Stimulated activated CD4-positive, alpha-beta T cell treated with anti-CD3 and anti-CD28 coated beads, Interleukin-1b, Interleukin-23, amount 100 ng/mL, for 4 hours (primary cell): Measurements from ENCODE around the gene C12orf60.

Experiments
- DNase-seq, 2 donors: peaks; one replicate each; pipeline ENCODE4 v3.0.0-alpha.2; 2020; ENCODE audit warnings: low read depth in 2 of 2

Gene C12orf60

DNA sequence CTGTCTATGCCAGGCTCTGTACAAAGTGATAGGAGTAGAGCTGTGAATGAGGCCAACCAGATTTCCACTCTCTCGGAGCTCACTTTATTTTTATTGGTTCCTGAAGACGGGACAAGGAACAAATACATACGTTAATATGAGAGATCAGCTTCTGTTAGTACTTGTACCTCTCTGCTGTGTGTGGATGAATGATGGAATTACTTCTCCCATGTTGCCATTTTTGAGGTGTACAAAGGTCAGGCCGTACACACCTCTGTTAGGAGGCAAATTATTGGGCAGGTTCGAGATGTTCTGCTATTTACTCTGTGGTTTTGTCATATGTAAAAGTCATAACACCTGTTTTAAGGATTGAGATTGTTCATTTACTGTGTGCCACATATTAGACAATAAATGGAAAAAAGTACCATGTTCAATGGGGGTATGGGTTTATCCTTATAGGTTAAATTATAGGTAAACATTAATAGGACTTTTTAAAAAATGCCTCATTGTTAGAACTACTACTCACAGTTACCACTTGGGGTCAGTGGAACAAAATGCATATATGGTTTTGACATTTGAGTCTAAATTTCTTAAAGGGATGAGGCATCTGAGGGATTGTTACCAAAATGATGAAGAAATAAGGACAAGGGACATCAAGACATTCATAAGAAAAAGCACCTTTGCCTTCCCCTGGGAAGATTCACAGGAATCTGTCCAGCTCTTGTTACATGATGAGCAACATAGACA lies 27.1 kb upstream of the C12orf60 start:
- no peak for DNase-seq

DNA sequence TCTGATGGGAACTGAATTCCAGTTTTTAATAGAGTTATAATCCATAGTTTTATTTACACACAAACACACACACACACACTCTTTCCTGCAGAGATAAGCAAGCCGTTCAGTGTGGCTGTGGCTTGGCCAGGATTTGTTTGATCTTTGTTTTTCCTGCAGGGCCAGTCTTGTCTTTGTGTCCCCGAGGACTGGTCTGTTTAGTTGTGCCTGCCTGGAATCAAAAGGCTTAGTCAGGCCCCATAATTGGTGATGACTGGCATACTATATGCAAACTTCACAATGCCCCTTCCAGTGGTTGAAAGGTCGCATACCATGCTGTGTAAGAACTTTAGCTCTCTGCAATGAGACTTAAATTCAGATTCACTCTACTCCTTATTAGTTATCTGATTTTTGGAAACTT lies 26.2 kb upstream of the C12orf60 start:
- DNase-seq: no peak

DNA sequence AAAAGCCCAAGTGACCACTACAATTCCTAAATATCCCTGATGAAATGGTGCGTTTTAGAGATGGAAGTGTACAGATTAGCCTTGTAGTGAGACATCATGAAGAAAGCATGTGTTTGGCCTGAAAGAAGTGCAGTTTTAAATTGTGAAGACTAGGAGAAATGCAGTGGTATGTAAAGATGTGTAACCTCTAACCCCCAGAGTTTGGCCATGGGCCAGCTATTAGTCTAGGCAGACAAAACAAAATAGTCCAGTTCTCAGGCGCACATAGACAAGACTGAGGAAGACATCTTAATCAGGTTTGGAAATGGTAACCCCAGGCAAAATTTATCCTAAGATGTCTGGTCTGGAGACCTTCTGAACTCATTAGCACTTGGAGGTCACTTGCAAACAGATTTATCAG lies 23.6 kb upstream of the C12orf60 start:
- DNase-seq: no peak

DNA sequence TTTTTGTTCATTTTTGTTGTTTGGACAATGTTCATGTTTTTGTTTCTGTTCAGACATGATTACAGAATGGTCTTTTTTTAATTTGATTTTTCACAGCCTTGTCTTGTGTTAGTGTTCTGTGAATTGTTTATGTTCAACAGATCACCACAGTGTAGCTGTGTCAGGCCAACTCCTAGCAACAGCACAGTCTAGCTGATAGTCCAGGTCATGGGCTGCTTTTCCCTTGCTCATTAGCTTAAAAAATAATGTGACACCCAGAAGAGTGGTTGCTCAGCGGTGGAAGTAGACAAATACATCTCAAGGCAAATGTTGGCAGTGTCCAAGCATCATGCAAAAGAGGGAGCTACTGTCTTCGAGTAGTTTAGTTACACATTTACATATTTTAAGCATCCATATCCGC lies 22.6 kb upstream of the C12orf60 start:
- no peak for DNase-seq

DNA sequence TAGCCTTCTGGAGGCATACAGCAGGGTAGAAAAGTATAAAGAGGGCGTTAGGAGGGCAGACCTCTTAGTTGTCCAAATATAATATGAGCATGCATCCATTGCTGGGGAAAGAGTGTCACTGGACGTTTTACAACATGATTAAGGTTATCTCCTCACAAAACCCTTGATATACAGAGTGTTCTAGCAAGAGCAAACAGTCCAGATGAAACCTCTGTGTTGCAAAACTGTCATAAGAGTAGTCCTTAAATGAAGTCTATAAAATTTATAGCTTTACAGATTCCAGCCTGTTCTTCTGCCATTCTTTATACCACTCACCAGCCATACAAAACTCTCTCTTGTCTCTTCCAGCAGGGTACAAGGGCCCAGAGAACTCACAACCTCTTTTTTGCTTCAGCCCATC lies 21.9 kb upstream of the C12orf60 start:
- no peak for DNase-seq

DNA sequence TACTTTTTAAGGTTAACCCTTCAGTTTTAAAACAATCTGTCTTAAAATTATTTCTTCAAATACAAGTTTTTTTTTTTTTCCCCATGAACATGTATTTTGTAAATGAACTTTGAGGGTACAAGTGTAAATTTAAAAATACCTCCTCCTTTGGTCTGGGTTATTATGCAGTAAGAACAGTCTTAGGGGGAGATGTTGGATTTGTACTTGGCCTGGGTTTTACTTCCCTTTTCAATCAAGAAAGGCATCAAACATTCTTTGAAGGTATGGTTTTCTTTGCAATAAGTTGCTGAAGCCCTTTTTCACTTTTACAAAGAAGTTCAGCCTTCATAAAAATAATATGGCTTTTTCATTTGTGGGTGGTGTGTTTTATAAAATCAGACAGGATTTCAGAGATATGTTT lies 20.7 kb upstream of the C12orf60 start:
- no peak for DNase-seq

DNA sequence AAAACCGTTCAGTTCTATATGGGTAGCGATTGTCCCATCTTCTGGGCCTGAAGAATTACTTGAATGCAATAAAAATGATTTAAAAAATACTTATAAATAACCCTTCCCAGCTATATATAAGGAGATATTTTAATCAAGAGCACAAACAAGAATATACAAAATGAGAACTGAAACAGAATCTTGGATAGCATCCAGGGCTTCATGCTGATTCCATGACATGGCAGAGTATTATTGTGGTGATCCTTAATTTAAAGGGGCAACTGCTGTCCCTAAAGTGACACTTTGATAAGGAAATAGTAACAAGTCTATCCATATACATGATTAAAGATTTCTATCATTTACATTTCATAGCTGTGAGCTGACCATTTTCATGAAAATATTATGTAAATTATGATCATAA lies 19.0 kb upstream of the C12orf60 start:
- no peak for DNase-seq

DNA sequence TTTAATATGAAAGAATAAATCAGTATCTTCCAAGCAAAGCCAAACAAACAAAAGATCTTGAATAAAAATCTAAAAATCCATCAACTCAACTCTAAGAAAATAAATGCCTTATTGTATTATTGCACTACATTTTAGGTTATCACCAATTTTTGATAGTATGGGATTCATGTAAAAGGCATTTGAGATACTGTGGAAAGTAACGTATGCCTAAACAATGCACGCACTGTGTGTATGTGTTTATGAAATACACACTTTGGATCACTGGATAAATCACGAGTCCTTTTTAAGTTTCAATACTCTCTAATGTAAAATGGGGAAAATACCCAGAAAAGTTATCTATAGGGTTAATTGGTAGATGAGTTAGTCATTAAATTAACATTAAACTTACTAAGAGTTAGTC lies 17.9 kb upstream of the C12orf60 start:
- DNase-seq: no peak

DNA sequence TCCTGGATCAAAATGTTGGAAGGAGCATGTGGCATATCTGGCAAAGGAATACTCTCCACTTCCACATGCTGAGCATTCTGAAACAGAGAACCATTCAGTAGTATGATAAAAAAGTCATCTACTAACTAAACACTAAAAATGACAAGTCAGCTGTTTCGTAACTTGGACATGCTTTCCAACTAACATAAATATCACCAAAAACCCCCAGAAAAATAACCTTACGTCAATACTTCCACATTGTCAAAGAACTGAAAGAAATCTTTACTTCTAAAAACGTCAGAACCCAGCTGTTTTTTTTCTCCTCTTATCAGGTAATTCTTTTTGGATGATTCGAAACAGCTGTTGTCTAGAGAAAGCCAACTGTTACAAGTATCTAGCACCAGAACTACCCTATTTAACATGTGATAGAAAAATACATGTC lies 8.4 kb upstream of the C12orf60 start:
- DNase-seq: no peak

DNA sequence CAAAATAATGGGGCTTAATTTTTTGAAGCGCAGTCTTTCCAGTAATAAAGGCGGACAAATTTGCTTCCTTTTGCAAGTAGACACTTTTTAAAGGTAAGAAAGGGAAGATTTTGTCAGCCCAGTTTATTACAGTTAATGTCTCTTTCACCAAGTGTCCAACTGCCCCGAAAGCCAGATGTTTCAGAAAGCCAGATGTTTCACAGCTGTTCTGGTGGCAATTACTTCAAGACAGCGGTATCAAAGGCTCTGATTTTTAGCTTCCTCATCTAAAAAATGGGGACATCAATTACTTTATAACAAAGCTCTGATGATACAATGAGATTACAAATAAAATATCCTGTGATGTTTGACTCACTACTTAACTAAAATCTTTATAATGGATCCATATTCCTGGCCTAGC lies 1.2 kb upstream of the C12orf60 start:
- no peak for DNase-seq

DNA sequence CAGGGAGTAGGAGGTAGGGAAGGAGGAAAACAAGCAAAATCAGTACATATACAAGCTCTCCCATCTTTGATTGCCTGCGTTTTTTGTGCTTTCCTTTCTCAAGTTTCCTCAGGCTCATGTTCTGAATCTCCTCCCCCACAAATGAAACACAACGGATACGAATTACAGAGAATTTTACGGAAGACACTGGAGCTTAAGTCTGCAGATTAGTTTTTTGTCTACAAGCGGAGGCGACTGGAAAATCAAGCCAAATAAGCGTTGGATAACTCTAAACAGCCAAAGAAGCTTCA lies 804 bp upstream of the C12orf60 start:
- DNase-seq: no peak

DNA sequence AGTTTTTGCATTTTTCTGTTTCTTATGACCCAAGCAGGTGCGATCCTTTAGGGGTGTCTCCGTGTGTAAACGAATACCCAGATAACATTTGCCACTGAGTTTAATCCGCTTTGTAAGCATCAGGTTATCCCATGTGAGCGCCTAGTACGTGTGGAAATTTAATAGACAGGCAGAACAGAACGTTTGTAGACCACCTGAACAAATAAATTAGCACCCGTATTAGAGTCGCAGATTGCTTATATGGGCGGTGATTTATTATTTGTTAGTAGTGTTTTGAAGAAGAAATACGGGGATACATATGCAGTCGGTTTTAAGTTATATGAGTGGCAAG lies 325 bp downstream of the C12orf60 start:
- no peak for DNase-seq

DNA sequence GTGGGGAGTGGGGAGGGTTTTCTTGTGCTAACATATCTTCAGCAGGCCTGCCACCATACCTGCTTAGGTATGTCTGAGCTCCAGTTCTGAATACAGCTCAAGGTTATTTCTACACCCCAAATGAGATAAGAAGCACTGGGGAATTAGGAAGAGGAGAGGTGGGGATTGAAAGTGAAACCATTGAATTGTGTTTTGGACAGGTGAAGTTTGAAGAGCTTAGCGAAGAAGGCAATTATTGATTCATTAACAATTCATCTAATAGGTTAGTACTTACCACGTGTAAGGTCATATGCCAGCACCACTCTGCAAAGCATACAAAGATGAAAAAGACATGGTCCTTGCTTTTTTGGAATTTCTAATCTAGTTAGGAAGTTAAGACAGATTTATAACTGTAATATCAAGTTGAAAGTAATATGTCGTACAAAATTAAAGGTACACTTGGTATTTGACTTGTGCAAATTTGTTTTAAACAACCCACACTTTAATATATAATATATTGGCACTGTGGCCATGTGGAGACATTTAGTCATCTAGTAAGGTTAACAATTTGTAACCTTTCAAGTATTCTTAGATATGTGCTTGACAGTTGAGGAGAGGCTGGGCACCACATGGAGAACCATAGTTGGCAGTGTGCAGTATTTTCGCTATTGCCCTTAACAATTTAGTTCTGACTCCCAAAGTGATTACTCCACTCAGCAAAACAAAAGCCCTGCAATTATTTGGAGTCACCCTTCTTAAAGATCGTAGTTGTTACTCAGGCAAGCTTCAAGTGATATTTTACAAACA lies 6.9 kb downstream of the C12orf60 start:
- no peak for DNase-seq

DNA sequence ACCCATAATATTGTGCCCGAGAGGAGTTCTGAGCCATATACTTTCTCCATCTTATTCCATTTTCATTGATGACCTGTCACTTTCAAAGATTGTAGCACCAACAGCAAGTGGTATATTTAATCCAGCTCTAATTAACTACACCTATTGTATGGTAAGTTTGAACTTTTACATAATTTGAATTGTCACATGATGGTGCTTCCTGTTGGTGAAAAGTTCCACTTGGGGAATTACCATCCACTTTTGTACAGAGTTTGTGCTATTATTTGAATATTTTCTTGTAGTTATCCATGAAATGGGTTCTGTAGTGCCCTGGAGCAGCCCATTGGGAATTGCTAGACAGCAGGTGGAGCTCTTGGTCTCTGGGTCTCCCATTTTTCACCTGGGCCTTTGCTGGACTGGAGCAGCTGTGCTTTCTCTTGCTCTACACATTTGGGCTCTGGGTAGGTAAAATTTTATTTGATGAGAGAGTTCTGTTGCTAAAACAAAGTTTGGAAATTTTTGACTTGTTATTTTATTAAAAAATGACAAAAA lies 7.5 kb downstream of the C12orf60 start:
- no peak for DNase-seq

DNA sequence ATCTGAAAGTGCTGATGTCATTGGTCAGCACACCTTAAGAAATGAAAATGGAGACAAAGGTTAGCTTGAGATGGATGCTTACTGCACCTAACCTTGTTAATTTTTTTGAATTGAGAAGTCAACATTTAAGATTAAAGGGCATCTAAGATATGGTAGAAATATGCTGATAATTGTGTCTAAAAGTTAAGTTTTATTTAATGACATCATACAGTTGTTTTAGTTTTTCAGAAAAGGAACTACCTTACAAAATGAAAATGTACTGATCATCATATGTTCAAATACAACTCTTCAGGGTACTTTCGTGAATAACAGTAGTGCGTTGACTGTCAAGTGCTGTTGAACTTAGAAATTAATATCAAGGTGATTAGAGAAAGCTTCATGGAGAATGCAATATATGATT lies 8.0 kb downstream of the C12orf60 start:
- no peak for DNase-seq

DNA sequence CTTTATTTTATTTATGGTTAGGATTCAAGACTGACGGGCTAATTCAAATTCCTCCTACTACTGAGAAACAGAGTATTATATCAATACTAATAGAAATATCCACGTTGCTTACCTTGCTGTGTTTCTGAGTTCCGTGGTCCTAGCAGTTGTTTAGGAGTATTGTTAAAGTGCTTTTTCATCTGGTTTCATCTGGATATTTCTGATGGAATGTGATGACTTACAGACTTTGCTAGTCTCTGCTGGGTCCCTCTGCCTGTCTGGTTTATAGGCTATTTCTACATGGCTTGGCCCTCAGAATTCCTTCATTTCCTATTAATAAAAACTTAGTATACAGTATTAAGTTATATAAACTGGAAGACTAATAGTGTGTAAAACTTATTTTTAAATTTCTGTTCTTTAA lies 10.5 kb downstream of the C12orf60 start, which contains the start of gene SMCO3:
Gene SMCO3 (minus strand): TSS at position 169 of the 400 bp plus-strand sequence. CDS start 7,502 bp downstream, outside the sequence.
- DNase-seq: no peak

DNA sequence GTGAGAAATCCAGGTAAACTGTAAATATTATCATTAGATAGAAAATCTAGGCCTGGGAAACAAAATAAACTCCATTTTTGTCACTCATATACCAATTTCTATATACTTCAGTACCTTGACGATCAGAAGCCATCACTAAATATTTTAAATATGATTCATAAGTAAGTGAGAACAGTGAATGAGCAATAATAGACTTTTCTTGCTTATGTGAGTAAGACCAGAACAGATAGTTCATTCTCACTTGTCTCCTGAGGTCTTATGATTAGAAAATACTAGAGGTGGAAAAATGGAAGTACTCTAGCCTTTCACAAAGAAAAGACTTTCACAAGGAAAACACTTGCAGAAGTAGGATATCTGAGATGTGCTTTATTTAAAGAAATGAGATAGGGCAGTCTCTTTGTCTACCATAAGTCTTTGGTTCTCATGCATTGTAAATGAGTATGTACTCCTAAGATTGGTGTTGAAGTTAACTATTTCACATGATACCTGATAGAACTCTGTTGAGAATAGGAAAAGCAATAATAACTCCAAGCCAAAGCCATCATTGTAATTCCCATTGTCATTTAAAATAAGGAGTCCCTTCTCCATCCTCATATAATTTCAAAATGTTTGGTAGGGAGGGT lies 20.7 kb downstream of the C12orf60 start:
- no peak for DNase-seq

DNA sequence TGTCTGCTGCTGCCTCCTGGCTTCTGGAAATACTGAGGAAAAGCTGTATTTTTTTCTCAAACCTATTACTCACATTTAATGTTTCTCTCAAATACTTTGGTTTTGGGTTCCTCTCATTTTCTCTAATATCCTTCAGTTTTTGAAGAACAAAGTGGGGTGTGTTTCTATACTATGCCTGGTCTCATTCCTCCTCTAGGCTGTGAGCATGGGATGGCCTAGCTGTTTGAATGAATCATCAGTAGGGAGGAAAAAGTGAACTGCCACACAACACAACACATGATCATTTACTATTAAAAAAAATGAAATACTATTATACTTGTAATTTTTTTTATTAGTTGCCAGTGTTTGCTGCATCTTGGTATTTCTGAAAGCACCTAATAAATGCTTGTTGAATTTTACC lies 21.8 kb downstream of the C12orf60 start:
- no peak for DNase-seq

DNA sequence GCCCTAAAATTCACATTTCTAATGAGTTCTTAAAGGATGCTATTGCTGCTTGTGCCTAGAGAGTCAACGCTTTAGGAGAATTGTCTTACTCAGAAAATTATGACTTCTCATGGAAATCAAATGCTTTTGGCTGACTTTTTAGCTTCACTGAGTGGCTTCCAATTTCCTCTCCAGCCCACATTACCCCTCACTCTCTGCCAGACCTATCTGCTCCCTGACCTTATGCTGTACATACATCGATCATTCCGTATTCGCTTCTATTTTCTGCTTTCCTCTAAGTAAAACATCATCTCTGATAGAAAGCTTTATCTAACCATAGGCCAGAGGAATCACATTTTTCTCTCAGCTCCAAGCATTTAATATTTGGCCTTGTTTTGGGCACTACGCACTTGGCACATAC lies 23.0 kb downstream of the C12orf60 start:
- no peak for DNase-seq

DNA sequence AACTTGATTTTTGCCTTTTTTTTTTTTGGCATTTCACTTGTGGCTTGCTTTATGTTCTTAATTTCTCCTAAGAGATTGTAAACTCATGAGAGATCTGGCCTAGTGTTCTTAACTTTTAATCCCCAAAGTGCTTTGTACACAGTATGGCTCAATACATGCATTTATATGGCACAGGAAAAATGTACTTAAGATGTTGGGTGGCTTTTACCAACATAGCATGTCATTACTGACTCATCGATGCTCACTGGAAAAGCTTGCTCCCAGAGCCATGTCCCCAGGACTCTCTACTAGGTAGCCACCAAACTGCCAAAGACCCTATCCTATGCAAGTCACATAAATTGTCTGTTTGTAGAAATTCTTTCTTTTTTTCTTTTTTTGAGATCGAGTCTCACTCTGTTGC lies 23.6 kb downstream of the C12orf60 start:
- no peak for DNase-seq

DNA sequence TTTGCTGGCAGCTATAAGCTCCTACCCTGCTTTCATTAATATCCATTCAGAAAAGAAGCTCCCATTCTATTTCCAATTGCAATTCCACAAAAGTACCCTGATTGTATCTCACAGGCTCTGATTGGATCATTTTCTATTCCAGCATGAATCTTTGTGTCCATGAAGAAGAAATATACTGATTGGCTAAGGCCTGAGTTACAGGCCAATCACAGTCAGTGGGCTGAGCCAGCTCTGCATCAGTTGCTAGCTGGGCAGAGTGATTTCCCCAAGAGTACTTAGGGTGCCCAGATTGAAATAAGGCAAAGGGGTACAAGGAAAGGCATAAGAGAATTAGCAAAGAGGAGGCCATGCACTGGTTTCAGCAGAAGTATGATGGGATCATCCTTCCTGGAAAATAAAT lies 25.4 kb downstream of the C12orf60 start:
- no peak for DNase-seq

DNA sequence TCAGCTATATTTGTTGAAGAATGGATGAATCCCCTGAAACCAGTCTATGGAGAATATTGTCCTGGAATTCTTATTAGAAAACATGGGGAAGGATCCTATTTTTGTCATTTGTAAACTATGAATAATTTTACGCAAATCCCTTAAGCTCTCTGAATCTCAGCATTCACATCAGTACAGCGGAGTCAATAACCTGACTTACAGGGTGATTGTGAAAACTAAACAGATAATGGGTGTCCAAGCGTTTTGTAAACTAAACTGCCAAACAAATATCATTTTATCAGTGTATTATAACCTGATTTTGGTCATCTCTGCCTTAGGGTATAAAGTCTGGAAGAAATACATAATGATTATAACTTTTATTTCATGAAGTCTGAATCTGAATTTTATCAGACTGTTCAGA lies 29.9 kb downstream of the C12orf60 start:
- no peak for DNase-seq

DNA sequence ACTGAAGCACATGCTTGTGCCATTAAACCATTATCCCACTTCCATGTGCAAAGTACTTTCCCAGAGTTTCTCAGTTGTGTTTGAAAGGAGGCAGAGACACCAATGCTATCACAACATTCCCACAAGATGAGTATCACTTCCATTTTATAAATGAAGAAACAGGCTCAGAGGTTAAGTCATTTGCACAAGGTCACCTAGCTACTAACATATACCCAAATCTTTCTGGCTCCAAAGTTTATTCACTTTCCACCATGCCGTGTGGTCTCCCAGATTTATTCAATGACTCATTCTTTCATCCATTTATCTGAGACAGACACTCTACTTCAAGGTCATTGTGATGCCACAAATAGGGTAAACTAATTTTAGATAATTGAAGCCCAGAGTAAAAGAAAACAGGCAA lies 30.5 kb downstream of the C12orf60 start:
- DNase-seq: no peak
